ENCODE results near the gene DLGAP1.
A peak's percentile ranks its signal among the peaks of the same experiment; 100 is the strongest.
"Not testable (repeated sequence)": the region's sequence is repeated elsewhere in the genome, so short reads cannot be mapped to it uniquely, and the experiment has no call there.

DLGAP1 gene

DNA sequence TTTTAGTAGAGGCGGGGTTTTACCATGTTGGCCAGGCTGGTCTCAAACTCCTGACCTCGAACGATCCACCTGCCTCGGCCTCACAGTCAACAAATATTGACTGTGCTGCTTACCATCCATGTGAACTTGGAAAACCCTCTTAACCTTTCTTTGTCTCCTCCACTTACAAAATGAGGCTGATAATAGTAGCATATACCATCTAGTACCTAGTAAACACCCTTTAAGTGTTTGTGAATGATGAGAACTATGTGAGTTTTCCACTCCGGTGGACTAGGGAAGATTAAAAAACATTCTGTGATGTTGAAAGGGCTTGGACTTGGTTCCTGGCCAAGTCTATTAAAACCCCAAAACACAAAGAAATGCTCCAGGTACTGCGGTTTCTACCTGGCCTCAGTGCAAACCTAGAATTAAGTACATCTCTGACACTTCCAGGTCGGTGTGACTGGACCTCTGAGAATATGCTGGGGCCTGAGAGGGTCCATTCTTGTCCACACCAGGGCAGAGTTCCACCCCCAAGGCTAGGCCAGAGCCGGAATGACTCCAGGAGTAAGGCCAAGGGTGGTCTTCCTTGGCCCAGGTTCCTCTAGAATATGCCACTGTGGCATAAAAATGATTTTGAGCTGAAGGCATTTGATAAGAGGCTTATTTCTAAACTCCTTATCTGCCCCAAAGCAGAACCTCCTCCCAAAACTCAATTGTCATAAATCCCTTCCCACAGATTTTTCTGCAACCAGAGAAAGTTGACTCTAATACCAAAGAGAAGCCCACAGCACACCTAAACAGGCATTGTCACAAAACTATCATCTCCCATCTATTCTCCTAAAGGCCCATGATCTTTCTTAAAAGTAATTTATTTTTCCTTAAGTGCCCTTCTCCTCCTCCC lies 787.6 kb downstream of the DLGAP1 start:
- DNase-seq, result no peak

DNA sequence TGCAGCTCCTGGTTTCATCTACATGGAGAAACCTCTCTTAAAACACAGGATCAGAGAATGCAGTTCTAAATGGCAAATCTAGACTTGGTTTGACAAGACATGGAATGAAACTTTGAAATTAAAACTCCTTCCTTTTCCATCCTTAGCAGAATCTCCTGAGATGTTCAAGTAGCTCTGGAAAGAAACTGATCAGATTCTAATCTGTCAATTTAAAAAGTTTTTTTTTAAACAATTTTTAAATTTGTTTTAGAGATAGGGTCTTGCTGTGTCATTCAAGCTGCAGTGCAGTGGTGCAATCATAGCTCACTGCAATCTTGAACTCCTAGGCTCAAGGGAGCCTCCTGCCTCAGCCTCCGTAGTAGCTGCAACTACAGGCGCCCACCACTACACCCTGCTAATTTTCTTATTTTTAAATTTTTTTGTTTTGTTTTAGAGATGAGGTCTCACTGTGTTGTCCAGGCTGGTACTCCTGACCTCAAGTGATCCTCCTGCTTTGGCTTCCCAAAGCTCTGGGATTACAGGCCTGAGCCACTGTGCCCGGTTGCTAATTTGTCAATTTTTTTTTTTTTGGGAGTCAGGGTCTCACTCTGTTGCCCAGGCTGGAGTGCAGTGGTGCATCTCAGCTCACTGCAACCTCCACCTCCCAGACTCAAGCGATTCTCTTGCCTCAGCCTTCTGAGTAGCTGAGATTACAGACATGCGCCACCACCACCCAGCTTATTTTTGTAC lies 788.4 kb downstream of the DLGAP1 start:
- DNase-seq, result no peak

DNA sequence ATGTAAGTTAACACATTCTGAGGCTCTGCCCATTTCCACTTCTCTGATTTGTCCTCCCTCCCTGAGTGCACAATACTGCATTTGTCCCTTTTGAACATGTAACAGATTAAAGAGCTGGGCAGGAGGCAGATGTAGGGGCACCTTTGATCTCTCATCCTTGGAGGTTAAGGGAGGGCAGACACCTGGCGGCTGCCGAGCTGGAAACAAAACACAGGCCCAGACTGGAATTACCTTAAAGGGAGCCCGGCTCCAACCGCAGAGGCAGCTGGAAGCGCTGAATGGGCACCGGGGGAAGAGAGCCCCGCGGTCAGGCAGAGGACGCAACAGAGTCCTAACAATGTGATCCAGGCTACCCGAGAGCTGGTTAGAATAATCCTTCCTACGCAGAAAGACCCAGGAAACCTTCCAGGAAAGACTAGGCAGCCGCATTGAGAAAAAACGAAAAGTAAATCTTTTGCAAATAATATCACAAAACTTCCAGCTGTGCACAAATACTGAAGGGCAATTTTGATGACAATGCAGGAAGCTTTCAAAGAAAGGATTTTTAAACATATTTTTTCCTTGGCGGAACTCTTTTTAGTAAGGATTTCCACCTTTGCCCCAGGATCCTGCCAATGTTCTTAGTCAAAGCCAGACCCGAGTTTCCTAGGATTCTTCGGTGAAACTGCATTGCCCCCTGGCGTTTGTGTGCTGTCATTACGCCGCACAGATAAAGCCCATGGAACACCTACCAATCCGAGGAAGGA lies 789.2 kb downstream of the DLGAP1 start:
- peak; percentile 9 for DNase-seq

DNA sequence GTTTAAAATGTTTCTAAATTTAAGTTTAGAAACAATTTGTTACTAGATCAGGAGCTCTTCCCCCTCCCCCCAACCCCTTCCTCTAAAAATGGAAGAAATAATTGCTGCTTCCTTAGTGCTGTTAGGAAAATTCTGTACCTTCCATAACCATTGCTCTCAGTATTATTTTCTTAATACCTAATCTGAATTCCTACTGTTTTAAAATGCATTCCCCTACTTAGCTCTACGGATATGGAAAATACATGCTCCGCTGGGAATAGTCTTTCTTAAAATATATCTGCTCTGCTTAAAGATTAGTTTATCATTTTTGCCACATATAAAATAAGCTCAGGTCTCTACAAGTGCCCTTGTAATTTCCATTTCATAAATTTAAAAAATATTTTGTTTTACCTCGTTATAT lies 789.9 kb downstream of the DLGAP1 start:
- DNase-seq, result no peak

DNA sequence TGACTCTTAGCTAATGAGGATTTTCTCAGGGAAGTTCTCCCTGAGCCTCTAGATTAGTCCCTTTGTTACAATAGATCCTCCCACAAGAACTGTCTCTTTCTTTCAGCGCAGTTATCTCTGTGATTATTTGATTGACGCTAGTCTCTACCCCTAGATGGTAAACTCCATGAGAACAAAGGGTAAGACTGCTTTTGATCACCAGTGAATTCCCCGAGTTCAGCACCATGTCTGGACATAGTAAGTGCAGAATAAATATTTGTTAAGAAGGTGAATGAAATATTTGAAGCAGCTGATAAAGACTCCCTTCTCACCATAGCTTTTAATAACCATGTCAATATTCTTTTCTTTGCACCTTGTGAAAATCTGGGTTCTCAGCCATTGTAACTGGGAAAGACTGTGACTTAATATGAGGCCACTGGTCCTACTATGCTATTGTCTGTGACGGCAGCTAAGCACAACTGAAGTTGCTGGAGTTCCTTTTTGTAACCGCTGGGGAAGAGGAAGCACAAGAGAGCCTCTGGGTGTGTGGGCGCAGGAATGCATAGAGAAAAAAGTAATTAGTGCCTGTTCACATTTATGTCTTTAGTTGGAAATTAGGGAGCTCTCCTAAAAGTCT lies 790.4 kb downstream of the DLGAP1 start:
- no peak for DNase-seq

DNA sequence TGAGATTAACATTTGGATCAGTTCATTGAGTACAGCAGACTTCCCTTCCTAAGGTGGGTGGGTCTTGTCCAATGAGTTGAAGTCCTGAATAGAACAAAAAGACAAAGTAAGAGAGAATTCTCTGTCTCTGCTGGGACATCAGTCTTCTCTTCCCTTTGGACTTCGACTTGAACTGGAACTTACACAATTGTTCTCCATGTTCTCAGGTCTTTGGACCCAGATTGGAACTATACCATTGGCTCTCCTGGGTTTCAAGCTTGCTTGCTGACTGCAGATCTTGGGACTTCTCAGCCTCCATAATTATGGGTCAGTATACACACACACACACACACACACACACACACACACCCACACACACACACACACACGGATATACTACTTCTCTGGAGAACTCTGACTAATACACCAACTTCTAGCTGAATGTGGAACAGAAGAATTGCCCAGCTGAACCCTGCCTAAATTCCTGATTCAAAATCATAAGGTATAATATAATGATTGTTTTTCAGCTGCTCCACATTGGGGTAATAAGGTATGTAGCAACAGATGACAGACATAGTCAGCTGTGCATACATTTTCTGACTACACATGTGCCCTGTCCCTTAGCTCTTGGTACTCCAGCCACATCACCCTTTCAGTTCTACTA lies 791.1 kb downstream of the DLGAP1 start:
- no peak for DNase-seq

DNA sequence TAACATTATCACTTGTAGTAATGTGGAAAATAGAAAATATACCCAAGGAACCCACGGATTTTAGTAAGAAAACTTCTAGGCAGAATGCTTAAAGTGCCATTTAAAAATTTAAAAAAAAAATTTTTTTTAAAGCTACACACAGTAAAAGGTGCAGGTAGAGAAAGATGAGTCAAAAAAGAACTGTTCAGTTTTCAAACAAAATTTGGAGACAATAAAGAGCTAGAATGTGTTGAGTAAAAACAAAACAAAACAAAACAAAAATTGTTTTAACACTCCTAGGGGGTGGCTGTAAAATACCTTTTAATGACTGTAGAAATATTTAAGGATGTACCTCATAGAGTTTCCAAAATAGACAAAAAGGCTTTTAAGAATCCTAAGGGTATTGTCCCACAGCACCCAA lies 793.1 kb downstream of the DLGAP1 start:
- DNase-seq, result no peak

DNA sequence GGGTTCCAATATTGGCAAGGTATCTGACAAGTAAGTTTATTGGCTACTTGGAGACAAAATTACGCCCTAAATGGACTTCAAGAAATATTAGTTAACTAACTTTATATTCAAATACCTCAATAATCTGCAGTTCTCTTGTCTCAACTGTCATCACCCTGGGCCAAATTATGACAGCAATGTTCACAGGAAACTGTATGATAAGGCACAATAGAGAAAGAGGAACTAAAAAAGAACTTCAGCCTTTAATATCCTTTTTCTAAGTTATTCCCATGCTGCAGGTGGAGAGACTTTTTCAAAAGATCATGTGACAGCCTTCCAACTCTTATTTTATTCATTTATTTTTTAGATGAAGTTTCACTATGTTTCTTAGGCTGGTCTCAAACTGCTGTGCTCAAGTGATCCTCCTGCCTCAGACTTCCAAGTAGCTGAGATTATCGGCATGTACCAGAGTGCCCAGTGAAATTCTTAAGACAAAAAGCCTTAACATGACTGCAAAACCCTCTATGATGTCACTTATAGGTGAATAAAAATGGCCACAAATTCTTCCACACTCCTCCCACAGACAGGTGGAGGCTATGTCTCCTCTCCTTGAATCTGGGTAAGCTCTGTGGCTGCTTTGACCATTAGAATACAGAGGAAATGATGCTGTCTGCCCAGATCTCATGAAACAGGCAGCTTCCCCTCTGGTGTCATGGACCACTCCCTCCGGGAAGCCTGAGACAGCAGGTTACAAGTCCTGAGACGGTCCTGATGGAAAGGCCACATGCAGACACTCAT lies 794.2 kb downstream of the DLGAP1 start:
- no peak for DNase-seq

DNA sequence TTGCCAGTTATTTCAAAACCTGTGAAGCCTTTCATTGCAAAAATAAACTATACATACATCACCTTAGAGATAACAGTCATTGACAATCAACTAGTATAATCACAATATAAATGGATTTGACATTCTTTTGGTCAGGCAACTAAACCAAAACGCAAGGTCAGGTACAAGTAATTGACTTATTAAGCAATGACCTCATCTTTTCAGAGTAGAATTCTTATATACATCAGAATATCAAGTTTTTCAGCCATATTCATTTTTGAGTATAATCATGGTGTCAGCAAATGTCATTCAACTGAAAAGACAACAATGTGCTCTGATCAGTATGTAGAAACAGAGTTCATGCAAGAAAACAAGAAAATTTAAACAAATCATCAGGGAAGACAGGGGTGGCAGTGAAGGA lies 796.6 kb downstream of the DLGAP1 start:
- no peak for DNase-seq

DNA sequence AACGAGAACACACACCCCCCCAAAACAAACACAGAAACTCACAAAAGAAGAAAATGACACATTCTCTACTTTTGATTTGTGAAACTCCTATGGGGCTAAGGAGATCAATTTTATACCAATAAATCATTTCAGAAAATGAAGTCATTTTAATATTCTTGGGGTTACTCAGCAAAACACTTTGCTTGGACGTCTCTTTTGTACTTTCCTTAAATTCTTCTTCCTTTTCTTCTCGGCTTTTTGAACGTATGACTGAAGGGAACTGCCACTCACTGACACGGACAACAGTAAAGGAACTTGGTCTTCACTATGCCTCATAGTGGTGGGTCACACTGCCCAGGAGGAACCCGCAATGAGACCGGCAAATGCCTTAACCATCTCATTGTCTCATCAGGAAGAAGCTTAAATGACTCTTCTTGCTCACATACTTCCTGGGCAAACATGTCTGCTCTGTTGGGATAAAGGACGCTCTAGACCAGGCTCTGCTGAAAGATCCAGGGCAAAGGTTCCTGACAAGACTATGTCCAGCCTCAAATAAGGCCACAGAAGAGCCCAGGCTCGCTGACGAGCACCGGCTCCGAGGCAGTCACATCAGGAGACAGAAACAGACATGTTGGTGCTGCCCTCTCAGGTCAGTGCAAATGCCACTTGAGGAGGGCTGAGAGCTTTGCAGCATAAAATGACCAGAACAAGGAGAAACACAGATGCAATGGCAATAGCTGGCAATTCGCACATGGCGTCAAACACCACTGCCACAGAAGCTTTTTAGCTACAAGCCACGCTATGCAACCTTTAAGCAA lies 799.7 kb downstream of the DLGAP1 start:
- DNase-seq, result no peak

DNA sequence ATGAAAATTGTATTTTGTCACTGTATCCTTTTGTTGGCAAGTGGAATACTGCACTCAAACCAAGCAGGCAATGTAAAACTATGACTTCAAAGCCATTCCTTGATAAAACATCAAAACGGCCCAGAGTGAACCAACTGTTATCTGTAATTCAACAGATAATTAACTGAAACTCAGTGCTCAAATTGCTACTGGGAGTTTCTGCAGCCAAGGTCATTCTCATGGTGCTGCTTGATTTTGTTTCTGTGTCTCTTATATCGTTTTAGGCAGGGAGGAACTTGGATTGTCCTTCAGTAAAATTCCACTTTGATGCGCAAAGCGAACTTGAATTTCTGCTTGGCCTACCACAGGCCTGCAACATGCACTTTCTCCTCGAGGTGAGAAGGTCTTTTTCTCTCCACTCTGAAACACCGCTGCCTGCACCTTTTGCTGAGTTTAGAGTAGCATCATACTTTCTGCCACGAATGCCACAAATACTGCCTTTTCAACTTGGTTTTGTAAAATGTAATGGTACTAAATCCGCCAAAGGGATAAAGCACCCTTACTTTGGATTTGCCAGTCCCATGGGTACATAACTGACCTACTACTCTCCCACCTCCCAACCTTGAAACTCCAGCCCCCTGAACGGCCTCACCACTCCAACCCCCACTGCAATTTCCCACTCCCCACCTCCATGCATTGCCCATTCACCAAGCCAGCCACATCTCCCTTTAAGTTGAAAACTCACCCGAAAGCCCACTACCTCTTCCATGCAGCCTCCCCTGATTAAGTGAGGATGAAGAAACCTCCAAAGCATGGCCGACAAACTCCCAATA lies 800.5 kb downstream of the DLGAP1 start:
- no peak for DNase-seq

DNA sequence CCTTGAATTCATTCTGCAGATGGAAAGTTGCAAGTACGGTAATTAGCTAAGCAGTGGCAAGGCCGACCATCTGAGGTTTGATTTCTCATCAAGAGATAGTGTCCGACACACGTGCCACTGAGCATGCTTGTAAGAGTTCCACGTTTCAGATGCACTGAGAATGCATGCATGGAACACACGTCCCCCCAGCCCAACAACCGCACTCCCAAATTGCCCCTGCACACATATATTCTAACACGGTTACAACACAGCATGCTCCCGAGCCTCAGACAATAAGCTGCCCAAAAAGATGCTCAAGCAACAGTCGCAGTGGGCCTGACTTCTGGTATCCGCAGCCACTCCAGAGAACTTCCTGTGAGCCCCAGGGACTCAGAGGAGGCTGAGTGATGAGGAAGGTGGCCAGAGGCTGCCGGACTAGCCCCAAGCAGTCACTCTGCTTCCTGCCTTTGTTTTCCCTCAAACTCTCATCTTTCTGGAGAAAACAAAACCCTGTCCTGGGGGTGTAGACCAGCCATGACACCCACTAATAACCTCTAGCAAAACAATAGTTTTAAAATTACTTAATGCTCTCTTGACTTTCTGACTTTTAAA lies 801.2 kb downstream of the DLGAP1 start:
- no peak for DNase-seq

DNA sequence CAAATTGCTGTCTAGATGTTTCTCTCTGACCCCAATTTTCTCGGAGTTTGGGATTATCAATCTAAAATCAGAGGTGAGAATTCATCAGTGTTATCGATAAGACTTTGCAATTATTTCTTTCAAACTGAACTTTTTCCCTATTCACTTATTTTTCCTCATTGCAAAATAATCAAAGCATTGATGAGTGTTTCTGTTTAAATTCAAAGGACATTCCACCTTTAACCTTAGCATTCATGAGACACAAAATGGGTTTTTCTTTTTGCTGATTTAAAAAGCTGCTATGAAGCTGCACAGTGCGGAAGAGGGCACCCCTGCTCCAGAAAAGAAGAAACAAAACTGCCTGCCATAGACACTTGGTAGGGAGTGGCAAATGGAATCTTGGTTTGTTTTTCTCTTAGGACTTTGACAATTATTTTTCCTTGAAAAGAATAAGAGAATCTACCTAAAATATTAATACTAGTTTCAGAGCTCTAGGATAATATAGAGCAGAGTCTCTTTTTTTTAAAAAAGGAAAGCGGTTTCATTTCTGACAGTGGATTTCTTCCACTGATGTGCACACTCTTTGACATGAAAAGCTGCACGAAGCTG lies 801.8 kb downstream of the DLGAP1 start:
- DNase-seq, result no peak

DNA sequence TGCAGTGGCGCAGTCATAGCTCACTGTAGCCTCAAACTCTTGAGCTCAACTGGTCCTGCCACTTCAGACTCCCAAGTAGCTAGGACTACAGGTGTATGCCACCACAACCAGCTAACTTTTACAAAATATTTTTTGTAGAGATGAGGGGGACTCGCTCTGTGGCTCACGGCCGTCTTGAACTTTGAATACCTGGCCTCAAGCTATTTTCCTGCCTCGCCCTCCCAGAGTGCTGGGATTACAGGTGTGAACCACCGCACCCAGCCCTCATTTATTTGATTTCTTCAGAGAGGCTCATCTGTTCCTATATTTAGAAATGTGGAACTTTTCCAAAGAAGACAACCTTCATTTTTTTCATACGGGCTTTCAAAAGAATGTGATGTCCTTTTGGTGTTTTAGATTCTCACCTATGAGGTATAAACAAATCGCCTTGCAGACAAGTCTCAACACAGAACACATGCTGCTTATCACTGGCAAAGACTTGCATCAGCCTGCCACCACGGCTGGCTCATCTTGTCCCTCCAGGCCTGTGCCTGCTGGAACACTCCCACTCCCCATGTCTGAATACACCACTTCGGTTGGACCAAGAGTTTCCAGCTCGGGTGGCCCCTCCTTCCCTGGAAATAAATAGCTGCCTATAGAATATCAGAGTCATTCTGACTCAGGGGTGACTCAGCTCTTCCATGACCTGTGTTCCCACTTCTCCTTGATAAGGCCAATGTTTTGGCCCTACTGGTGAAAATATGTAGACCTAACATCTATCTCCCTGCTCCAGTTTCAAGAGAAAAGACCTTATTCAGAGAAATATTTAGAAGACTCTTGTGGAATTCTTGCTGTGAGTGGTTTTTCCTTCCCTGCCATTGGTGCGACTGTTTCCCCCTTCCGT lies 802.5 kb downstream of the DLGAP1 start:
- no peak for DNase-seq

DNA sequence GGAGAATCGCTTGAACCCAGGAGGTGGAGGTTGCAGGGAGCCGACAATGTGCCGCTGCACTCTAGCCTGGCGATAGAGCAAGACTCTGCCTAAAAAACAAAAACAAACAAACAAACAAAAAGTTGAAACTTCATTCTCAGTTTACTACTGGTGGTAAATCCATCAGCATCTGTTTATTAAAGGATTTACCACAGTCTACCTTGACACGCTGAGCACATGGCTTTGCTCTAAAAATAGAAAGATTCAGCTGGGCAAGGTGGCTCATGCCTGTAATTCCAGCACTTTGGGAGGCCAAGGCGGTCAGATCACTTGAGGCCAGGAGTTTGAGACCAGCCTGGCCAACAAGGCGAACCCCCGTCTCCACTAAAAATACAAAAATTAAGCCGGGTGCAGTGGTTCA lies 803.8 kb downstream of the DLGAP1 start:
- DNase-seq, result no peak

DNA sequence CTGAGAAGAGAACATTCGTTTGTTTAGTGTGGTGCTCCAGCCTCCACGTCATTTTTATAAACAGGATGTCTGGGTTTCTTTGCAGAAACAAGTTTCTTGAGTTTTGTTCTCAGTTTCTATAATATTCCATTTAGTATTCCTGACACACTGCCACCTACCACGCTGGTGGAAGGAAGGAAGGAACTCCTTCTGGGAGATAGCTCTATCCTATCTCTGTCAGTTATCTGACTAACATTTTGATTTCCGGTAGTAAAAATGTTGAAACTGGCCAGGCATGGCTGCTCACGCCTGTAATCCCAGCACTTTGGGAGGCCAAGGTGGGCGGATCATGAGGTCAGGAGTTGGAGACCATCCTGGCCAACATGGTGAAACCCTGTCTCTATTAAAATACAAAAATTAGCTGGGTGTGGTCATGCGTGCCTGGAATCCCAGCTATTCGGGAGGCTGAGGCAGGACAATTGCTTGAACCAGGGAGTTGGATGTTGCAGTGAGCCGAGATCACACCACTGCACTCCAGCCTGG lies 804.5 kb downstream of the DLGAP1 start:
- not testable (repeated sequence) for DNase-seq

DNA sequence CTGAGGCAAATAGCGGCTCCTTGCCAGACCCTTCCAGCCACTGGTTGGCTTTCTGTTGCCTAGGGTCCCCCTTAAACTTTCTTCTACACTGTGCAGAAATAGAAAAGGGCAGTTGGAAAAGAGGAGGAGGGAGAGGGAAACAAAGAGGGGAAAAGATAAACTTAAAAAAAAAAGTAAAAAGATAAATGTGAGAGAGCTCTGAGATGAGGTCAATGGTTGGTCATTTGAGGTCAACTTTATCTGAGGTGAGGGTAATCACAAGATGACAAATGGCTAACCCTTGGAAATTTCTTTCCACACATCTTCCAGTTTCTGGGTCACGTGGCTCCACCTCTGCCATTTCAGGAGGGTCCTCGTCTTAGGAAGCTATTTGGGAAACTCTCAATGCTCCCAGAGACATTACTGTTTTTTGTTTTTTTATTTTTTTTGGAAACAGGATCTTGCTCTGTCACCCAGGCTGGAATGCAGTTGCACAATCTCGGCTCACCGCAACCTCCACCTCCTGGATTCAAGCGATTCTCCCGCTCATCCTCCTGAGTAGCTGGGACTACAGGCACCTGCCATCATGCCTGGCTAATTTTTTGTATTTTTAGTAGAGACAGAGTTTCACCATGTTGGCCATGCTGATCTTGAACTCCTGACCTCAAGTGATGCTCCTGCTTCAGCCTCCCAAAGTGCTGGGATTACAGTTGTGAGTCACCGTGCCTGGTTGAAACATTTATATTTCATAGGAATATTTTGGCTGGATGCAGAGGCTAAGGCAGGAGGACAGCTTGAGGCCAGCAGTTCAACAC lies 805.3 kb downstream of the DLGAP1 start:
- no peak for DNase-seq
